ENCODE data around the gene N4BP3.

The N4BP3 gene

GRCh38 chr5:178142642-178143041 is 29.3 kb downstream of the N4BP3 start:
- Histone ChIP-seq H3K4me1 (ENCODE audit: control insufficient read depth in 1 of 2, insufficient read depth in 1 of 2, low read depth in 1 of 2, low read length in 1 of 2) (no peaks in the 10 kb centered on the region), H3K9me3 (no peaks in the 10 kb centered on the region), H3K4me3 (ENCODE audit: low read depth in 1 of 2, low read length in 1 of 2) (no peak overlapping the region), H3K27ac (no peak overlapping the region), H3K36me3 (peaks cover 93% of the 10 kb centered on the region), H3K27me3 (no peaks in the 10 kb centered on the region)
- no peak for TF ChIP-seq CTCF (IDR thresholded peaks at IDR 0.05)

DNA sequence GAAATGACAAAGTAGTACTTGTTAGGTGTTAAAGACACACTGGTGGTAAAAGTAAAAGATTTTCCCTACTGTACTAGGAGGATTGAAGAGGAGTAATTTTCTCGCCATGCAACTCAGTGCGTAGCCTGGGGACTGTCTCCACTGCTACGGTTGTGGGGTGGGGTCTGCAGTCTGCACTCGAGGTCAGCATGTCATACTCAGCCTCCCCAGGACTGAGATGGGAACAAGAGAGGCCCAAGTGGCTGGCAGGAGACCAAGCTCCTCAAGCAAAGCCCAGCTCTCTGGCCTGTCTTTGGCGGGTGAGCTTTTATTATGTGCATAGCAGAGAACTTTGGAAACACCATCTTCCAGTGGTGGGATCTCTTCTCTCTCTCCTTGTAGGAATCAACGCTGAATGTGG is 29.9 kb downstream of the N4BP3 start:
- no peak overlapping the region for H3K4me3 ChIP-seq (ENCODE audit: low read depth in 1 of 2, low read length in 1 of 2)
- H3K27ac ChIP-seq = no peak overlapping the region
- no peaks in the 10 kb centered on the region for H3K4me1 ChIP-seq (ENCODE audit: control insufficient read depth in 1 of 2, insufficient read depth in 1 of 2, low read depth in 1 of 2, low read length in 1 of 2)
- peaks cover 93% of the 10 kb centered on the region for H3K36me3 ChIP-seq
- H3K9me3 ChIP-seq = no peaks in the 10 kb centered on the region
- TF ChIP-seq CTCF (IDR thresholded peaks at IDR 0.05) = no peak
- no peaks in the 10 kb centered on the region for H3K27me3 ChIP-seq

DNA sequence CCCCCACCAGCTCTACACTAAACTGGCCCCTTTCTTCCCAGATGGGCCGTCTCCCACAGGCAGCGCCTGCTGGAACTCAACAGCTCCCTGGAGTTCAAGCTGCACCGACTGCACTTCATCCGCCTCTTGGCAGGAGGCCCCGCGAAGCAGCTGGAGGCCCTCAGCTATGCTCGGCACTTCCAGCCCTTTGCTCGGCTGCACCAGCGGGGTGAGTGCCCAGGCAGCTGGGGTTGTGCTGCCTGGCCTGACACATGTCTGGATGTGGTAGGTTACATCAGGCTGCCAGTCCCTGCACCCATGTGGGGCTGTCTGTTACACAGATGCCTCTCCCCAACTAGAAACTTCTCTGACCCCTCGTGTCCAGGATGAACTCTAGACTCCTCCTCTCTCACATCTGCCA is 30.6 kb downstream of the N4BP3 start:
- Histone ChIP-seq H3K9me3 (no peaks in the 10 kb centered on the region), H3K4me3 (ENCODE audit: low read depth in 1 of 2, low read length in 1 of 2) (no peak overlapping the region), H3K36me3 (peaks cover 93% of the 10 kb centered on the region), H3K27ac (no peak overlapping the region), H3K4me1 (ENCODE audit: control insufficient read depth in 1 of 2, insufficient read depth in 1 of 2, low read depth in 1 of 2, low read length in 1 of 2) (no peaks in the 10 kb centered on the region), H3K27me3 (no peaks in the 10 kb centered on the region)
- no peak for TF ChIP-seq CTCF (IDR thresholded peaks at IDR 0.05)

DNA sequence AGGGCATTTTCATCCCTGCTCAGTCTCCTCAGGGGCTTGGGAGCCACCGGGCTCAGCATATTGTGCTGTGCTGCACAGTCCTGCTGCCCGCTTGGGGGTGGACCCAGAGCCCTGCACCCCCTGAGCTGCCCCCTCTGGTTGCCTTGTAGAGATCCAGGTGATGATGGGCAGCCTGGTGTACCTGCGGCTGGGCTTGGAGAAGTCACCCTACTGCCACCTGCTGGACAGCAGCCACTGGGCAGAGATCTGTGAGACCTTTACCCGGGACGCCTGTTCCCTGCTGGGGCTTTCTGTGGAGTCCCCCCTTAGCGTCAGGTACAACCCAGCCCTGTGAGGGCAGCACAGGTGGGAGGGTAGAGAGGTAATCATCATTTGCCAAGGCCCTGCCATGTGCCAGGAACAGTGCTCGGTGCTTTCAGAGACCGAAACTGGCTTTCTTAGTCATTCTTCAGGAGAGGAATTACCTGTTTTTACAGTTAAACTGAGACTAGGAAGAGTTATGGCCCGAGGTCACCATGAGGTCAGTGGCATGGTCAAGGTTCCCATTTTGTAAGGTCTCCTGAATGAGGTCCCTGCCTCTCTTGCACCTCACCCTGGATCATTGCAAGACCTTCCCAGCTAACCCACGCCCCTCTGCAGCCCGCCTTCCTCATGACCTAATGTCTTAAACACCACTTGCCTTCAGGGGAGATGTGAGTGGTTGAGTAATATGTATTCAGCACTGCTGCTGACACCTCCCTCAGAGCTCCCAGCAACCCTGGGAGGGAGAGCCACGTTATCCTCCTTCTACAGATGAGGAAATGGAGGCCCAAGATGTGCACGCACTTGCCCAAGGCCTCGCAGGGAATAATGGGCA is 32.9 kb downstream of the N4BP3 start:
- no peaks in the 10 kb centered on the region for H3K4me1 ChIP-seq (ENCODE audit: control insufficient read depth in 1 of 2, insufficient read depth in 1 of 2, low read depth in 1 of 2, low read length in 1 of 2)
- H3K4me3 ChIP-seq (ENCODE audit: low read depth in 1 of 2, low read length in 1 of 2) = no peak overlapping the region
- H3K27ac ChIP-seq = no peak overlapping the region
- peaks cover 94% of the 10 kb centered on the region for H3K36me3 ChIP-seq
- TF ChIP-seq CTCF (IDR thresholded peaks at IDR 0.05) = no peak
- no peaks in the 10 kb centered on the region for H3K9me3 ChIP-seq
- no peaks in the 10 kb centered on the region for H3K27me3 ChIP-seq

DNA sequence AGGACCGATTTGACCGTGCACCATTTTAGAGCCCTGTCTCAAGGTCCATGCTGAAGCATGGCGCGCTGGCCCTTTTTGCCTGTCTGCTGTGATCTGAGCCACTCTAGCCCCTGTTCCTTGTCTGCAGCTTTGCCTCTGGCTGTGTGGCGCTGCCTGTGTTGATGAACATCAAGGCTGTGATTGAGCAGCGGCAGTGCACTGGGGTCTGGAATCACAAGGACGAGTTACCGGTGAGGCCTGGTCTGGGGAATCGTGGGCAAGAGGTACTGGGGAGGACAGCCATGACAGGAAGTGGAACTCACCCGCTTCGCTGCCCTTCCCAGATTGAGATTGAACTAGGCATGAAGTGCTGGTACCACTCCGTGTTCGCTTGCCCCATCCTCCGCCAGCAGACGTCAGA is 34.1 kb downstream of the N4BP3 start:
- no peaks in the 10 kb centered on the region for H3K4me1 ChIP-seq (ENCODE audit: control insufficient read depth in 1 of 2, insufficient read depth in 1 of 2, low read depth in 1 of 2, low read length in 1 of 2)
- no peaks in the 10 kb centered on the region for H3K27me3 ChIP-seq
- TF ChIP-seq CTCF (IDR thresholded peaks at IDR 0.05) = no peak
- H3K27ac ChIP-seq = no peak overlapping the region
- H3K36me3 ChIP-seq = peaks cover 83% of the 10 kb centered on the region
- H3K4me3 ChIP-seq (ENCODE audit: low read depth in 1 of 2, low read length in 1 of 2) = no peak overlapping the region
- no peaks in the 10 kb centered on the region for H3K9me3 ChIP-seq

Data from neutrophil (primary cell).